Measurements from ENCODE around the gene PITPNM1. TPM values are rescaled to one million over a fixed set of nuclear protein-coding genes. Genes with fewer than 3 reads are reported as not detected.

The PITPNM1 gene
- total RNA-seq, 1 experiment from 2014 or later, result 70.4 TPM

DNA sequence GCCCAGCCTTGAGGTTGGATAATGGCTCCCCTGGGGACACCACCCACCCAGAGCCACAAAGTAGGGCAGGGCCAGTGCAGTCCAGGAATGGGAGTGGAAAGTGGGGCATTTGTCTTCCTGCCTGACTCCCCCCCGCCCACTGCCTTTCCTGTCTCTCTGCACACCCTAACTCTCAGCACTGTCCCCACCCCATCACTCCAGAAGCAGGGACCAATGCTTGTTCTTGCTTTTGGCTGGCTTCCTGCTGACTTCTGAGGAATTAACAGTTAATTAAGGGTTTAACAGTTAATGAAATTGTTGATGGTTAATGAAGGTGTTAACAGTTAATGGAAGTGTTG is 4.7 kb downstream of the PITPNM1 start:
- in situ Hi-C loops (cut with HindIII; ENCODE audit: low pct_unique_long_range_greater_than_20kb, low sequenced_read_pairs) (no loop called here), intact Hi-C loops (cut with micrococcal nuclease; ENCODE audit: unreplicated experiment) (no loop called here)
- Histone ChIP-seq H3K9me3 (ENCODE audit: control insufficient read depth, insufficient read depth, low read depth, low read length) (no peaks in the 10 kb centered on the region), H3K27ac (ENCODE audit: low read length) (no peak overlapping the region), H3K4me3 (ENCODE audit: low read depth in 2 of 2, low read length in 2 of 2) (no peak overlapping the region), H3K4me1 (ENCODE audit: control insufficient read depth, insufficient read depth, low read length) (peaks cover 5% of the 10 kb centered on the region), H3K27me3 (ENCODE audit: control insufficient read depth, insufficient read depth, low read length) (no peaks in the 10 kb centered on the region), H3K36me3 (ENCODE audit: control insufficient read depth, insufficient read depth, low read length) (no peaks in the 10 kb centered on the region; the same call in 1 of the 2 replicates)
- ChIA-PET POLR2A (no interaction called here), CTCF (no interaction called here)
- TF ChIP-seq, protein P1, sequence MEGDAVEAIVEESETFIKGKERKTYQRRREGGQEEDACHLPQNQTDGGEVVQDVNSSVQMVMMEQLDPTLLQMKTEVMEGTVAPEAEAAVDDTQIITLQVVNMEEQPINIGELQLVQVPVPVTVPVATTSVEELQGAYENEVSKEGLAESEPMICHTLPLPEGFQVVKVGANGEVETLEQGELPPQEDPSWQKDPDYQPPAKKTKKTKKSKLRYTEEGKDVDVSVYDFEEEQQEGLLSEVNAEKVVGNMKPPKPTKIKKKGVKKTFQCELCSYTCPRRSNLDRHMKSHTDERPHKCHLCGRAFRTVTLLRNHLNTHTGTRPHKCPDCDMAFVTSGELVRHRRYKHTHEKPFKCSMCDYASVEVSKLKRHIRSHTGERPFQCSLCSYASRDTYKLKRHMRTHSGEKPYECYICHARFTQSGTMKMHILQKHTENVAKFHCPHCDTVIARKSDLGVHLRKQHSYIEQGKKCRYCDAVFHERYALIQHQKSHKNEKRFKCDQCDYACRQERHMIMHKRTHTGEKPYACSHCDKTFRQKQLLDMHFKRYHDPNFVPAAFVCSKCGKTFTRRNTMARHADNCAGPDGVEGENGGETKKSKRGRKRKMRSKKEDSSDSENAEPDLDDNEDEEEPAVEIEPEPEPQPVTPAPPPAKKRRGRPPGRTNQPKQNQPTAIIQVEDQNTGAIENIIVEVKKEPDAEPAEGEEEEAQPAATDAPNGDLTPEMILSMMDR (IDR thresholded peaks at IDR 0.05), result no peak
- TF ChIP-seq TCF7L2 (IDR thresholded peaks at IDR 0.05; ENCODE audit: low read depth, low read length), result no peak
- TF ChIP-seq SIN3A (IDR thresholded peaks at IDR 0.05; ENCODE audit: borderline replicate concordance, insufficient read depth, low read depth, low read length), result no peak
- TF ChIP-seq POLR2AphosphoS5 (IDR thresholded peaks at IDR 0.05; ENCODE audit: low read depth, low read length), result no peak
- TF ChIP-seq, protein P2, sequence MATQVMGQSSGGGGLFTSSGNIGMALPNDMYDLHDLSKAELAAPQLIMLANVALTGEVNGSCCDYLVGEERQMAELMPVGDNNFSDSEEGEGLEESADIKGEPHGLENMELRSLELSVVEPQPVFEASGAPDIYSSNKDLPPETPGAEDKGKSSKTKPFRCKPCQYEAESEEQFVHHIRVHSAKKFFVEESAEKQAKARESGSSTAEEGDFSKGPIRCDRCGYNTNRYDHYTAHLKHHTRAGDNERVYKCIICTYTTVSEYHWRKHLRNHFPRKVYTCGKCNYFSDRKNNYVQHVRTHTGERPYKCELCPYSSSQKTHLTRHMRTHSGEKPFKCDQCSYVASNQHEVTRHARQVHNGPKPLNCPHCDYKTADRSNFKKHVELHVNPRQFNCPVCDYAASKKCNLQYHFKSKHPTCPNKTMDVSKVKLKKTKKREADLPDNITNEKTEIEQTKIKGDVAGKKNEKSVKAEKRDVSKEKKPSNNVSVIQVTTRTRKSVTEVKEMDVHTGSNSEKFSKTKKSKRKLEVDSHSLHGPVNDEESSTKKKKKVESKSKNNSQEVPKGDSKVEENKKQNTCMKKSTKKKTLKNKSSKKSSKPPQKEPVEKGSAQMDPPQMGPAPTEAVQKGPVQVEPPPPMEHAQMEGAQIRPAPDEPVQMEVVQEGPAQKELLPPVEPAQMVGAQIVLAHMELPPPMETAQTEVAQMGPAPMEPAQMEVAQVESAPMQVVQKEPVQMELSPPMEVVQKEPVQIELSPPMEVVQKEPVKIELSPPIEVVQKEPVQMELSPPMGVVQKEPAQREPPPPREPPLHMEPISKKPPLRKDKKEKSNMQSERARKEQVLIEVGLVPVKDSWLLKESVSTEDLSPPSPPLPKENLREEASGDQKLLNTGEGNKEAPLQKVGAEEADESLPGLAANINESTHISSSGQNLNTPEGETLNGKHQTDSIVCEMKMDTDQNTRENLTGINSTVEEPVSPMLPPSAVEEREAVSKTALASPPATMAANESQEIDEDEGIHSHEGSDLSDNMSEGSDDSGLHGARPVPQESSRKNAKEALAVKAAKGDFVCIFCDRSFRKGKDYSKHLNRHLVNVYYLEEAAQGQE (IDR thresholded peaks at IDR 0.05; ENCODE audit: insufficient read depth in 1 of 2, low read depth in 2 of 2, low read length in 1 of 2), result no peak
- DNase-seq (ENCODE audit: low read depth, low spot score) (no peak), ATAC-seq (no peak)
- BruUV-seq (replicated peaks), result no TSS peak

DNA sequence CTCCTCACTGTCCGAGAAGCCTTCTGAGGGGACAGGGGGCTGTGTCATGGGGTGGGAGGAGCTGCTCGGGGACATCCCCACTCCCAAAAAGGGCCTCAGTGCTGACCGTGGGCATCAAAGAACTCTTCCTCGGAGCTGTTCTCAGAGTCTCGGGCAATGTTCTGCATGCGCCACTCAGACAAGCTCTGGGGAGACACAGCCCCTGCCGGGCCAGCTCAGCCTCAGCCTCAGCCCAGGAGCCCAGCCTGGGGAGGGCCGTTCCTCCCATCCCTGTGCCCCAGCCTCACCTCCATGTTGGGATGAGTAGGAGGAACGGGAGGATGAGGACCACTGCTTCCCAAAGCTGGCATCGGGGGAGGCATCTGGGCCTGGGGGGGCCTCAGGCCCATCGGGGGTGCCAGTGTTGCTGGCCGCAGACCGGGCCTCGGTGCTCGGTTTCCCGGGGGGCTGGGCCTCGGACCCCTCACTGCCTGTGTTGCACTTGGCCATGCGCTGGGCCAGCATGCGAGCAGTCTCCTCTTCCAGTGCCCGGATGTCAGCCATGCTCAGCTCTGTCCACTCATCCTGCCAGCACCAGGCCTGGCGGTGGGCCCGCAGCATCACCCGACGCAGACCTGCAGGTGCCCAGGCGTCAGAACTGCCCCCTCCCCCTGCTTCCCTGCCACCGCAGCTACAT is 5.2 kb downstream of the PITPNM1 start:
- intact Hi-C loops (cut with micrococcal nuclease; ENCODE audit: unreplicated experiment), result no loop called here
- no TSS peak for BruUV-seq (replicated peaks)
- in situ Hi-C loops (cut with HindIII; ENCODE audit: low pct_unique_long_range_greater_than_20kb, low sequenced_read_pairs), result no loop called here

More for the DNA sequence above, 5.2 kb downstream of the PITPNM1 start:
- DNase-seq (ENCODE audit: low read depth, low spot score) (no peak), ATAC-seq (no peak)
- no peaks in the 10 kb centered on the region; the same call in 1 of the 2 replicates for H3K36me3 ChIP-seq (ENCODE audit: control insufficient read depth, insufficient read depth, low read length)
- H3K27ac ChIP-seq (ENCODE audit: low read length), result no peak overlapping the region
- H3K9me3 ChIP-seq (ENCODE audit: control insufficient read depth, insufficient read depth, low read depth, low read length), result no peaks in the 10 kb centered on the region
- H3K4me1 ChIP-seq (ENCODE audit: control insufficient read depth, insufficient read depth, low read length), result peaks cover 3% of the 10 kb centered on the region; the same call in 1 of the 2 replicates
- TF ChIP-seq POLR2AphosphoS5 (IDR thresholded peaks at IDR 0.05; ENCODE audit: low read depth, low read length) (no peak), TCF7L2 (IDR thresholded peaks at IDR 0.05; ENCODE audit: low read depth, low read length) (no peak), SIN3A (IDR thresholded peaks at IDR 0.05; ENCODE audit: borderline replicate concordance, insufficient read depth, low read depth, low read length) (no peak)
- TF ChIP-seq, protein P1 (IDR thresholded peaks at IDR 0.05), result no peak
- TF ChIP-seq, protein P2 (IDR thresholded peaks at IDR 0.05; ENCODE audit: insufficient read depth in 1 of 2, low read depth in 2 of 2, low read length in 1 of 2), result no peak
- POLR2A ChIA-PET, result no interaction called here
- CTCF ChIA-PET, result no interaction called here
- H3K27me3 ChIP-seq (ENCODE audit: control insufficient read depth, insufficient read depth, low read length), result no peaks in the 10 kb centered on the region
- no peak overlapping the region for H3K4me3 ChIP-seq (ENCODE audit: low read depth in 2 of 2, low read length in 2 of 2)

Data from Panc1 (cell line).